Activated gamma-delta T cell treated with Interleukin-2 at 50 U/mL for 16 hours (primary cell): ENCODE measurements around the gene XXYLT1.
A peak's percentile ranks its signal among the peaks of the same experiment; 100 is the strongest.

ENCODE experiments used
- DNase-seq: peaks from one replicate; pipeline ENCODE4 v3.0.0-alpha.2; 2020

XXYLT1 gene

GRCh38 chr3:195266428-195266827, 4.5 kb downstream of the XXYLT1 start:
- DNase-seq = no peak

DNA sequence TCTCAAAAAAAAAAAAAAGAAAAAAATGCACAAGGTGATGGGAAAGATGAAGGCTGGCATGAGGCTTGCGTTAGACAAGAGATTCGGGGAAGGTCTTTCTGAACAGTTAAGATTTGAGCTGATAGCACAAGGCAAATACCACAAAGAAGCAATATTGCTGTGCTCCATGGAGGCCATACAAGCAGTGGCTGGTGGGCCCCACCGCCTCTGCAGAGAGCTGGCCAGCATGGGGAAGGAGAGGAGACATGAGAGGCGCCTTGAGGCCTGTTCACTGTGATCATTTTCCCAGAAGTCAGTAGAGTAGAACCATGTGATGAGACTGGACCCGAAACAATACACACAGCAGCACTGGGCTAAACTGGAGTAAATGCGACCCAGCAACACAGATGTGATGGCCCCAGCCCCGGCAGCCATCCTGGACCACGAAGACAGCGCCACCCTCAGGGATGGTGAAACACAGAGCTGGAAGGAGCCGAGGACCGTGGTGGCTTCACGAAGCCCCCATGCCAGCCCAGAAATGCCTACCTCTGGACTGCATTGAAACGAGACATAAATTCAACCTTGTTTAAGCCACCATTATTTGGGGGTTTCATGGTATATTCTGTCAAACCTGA, 5.5 kb downstream of the XXYLT1 start:
- no peak for DNase-seq

DNA sequence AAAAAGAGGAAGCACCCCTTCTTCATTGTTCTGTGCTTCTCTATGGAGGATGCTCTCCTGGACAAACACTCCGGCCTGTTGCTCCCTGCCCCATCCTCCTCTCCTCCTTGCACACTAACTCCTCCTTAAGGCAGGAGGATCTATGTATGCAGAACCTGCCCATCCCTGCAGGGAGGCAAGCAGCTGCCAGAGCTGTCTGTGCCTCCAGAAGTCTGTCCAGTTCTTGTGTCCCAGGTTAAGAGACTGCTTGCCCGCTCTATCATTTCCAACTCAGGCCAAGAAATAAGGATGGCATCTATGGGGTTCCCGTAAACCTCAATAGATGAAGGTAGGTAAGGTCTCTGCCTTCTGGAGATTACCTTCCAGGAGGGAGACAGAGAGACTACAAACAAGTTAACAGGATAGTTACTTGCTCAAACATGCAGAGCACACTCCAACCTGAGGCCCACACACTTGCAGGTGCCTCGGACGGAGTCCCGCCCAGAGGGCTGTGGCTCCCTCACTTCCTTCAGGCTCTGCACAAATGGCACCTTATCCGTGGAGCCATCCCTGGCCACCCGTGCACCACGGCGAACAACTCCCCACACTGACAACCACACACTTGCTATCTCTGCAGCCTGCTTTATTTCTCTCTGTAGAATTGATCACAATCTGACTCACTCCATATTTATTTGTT, 6.9 kb downstream of the XXYLT1 start:
- no peak for DNase-seq

DNA sequence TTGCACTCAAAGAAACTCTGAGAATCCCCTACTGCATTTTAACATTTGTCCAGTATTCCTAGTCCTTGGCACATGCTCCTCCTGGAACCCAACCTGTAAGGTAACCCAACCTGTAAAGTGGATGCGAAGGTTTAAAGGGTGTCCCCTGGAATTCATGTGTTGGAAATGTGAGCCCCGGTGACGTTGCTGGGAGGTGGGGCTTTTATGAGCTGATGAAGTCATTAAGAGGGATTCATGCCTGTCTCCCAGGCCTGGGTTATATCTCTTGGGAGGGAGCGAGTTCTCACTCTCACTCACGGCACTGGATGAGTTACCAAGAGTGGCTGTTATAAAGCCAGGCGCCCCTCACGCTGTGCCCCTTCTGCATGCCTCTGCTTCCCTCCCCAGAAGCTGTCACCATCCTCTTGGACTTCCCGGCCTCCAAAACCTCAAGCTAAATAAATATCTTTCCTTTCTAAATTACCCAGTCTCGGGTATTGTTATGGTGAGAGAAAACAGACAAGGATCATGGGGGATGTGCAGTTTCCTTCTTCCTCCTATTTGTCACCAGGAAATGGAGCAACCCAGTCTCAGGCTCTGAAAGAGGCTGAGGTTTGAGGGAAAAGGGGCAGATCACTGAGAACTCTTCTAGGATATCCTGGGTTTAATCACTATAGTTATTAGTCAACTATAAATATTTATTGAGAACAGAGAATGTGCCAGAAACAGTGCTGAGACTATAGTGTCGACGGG, 7.6 kb downstream of the XXYLT1 start:
- no peak for DNase-seq

GRCh38 chr3:195261925-195262324, 9.0 kb downstream of the XXYLT1 start:
- DNase-seq = no peak

DNA sequence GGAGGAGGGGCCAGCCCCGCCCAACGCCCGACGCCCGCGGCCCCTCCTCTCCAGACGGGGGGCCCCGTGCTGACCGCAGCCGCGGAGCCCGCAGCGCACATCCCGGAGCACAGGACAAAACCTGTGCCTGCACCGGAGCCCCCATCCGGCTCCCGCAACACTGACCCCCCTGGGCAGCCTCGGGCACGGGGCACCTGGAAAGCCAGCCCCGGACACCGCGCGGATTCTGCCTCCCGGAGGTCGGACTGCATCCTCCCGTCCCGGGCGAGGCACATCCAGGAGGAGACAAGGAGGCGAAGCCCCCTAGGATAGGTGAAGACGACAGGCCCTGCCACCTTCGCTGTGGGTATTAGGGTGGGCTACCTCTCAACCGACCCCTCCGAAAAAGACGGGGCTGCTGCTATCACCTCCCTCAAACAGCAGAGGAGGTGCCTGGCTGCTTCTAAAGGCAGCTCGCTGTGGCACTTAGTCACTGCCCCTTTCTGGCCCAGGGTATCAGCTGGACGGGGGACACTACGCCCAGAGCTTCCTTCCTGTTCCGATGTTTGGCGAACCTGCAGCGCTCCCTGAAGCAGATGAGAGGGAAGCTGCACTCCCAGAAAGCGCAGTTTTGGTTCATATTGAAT, 10.6 kb downstream of the XXYLT1 start:
- peak; percentile 28 for DNase-seq

- DNase-seq = peak; percentile 91
Measured at GRCh38 chr3:195259475-195260279, 11.3 kb downstream of the XXYLT1 start.

DNA sequence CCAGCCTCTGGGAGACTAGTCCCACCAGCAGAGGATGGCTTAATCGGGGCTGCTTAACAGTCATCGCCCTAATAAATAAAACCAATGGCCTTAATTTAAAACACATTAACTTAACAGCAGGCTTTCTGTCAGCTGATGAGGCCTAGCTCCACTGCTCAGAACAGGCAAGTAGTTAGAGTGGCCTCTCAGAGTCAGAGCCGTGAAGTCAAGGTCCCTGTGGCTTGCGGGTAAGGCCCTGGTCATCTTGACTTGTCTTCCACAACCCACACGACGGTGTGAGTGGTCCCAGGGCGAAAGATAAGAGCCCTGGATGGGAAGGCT, 11.8 kb downstream of the XXYLT1 start:
- no peak for DNase-seq

GRCh38 chr3:195258449-195259153, 12.4 kb downstream of the XXYLT1 start:
- DNase-seq = no peak

DNA sequence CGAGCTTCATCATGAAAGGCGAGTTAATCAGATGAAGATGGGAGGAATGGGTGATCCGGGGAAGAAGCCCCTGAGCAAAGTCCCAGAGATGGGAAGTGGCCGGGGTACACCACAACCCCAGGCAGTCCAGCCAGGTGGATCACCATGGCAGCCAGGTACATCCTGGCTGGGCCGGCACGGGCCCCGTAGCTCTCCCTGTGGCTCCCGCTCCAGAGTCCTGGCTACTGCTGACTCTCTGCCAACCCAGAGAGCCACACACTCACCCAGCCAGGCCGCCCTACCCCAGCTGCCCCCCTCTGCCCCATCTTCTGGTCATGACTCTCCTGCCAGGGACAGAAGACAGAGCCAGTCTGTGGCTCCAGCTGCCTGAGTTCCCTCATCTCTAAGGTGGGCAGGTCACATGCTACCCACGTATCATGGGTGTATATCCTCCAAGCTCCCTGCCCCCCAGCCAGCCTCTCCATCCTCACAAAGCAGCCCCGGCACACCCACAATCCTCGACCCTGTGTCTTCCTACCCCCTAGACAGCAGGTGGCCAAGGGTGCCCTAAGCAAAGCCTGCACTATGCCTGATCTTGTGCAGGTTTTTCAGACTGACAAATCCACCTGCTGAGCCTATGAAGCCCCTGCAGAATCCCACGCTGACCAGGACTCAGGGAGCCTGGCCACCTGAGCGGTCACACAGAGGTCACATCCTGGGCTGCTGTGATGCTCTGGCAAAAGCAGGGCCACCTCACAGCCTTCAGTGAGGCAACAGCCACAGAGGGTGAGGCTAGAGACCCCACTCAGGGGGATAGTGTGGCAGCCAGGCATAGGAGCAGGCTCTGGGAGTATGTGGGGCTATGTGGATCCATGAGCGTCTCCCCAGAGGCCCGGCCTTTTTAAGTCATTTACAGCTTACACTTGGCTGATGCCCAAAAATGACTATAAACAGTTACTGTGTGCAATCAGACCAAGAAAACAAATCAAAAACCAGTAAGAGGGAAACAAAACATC, 13.2 kb downstream of the XXYLT1 start:
- DNase-seq = no peak

DNA sequence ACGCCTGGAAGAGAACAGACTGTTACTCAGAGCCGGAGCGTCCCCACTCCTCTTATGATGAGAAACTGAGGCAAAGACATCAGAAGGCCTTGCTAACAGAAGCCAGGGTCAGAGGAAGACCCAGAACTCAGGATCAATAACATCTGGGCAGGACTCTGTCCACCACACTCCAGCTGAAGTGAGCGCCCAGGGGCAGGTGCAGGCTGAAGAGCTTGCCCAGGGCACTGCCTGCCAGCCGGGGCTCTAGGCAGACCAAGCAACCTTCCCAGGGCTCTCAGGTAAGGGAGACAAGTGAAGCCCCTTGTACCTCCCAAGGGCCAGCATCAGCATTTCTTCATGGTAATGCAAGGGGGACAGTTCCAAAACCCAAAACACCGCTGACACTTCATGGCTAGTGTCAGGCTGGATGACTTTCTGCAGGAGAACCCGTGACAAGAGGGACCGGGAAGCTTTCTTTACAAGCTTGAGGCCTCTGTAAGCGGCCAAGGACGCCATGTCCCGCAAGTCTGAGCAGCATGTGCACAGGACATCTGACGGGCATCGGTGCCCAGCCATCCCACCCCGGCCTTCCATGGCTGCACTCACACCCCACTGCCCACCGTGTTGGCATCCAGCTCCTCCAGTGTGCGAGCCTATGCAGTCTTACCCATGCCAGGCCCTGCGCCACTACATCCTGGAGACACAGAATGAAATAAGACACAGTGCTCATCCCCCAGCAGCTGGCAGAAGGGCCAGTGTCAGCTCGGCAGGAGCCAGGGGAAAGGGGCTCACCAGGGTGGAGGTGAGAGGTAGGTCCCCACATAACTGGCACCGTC, 14.1 kb downstream of the XXYLT1 start:
- DNase-seq = no peak

- DNase-seq = no peak
Measured at GRCh38 chr3:195255571-195256501, 15.1 kb downstream of the XXYLT1 start.

- no peak for DNase-seq
Measured at GRCh38 chr3:195255176-195255500, 15.8 kb downstream of the XXYLT1 start.

DNA sequence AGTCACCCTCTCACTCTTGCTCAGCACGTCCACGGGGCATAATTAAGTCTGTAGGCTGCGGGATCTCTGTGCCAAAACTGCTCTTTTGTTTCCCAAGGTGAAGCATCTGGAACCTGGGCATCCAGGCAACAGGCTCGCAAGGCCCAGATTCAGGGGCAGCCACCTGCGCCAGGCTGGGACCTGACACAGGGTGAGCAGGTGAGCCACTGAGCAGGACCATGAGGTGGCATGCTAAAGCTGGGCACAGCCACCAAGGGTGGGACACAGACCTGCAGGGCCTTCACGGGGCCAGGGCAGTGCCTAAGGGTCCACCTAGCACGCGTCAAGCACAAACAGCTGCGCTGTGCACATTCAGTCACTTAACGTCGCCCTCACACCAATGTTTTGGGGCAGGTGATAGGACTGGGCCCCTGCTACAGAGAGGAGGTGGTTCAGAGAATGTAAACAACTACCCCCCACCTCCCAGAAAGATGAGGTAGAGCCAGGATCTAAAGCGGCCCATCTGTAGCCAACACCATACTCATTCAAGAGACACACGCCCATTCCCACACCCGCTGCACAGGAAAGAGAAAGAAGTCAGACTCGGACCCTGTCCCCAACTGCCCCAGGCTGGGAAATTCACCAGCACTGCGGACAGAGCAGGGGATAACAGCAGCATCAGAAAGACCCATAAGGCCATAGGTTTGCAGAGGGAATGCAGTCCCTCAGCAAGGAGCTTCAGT, 16.3 kb downstream of the XXYLT1 start:
- no peak for DNase-seq

DNA sequence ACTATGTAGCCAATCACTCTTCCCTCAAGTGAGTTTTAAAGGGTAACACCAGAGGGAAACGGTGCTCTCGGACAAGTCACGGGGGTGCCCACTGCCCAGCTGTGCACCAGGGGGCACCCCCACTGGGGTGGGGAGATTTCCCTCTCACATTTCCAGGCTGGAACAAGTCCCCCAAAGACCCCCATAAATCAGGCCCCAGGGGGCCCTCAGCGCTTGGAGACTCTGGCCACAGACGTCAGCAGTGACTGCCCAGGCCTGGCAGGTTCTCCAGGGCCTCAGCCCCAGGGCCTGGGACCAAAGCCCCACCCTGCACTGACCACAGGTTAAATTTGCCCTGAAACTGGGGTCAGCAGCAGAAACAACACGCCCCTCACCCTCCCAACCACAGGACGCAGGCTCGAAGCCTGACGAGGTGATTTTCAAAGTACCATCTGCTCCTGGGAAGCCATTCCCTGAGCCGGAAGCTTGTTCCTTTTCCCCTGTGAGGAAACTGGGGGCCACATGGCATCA, 17.0 kb downstream of the XXYLT1 start:
- no peak for DNase-seq

DNA sequence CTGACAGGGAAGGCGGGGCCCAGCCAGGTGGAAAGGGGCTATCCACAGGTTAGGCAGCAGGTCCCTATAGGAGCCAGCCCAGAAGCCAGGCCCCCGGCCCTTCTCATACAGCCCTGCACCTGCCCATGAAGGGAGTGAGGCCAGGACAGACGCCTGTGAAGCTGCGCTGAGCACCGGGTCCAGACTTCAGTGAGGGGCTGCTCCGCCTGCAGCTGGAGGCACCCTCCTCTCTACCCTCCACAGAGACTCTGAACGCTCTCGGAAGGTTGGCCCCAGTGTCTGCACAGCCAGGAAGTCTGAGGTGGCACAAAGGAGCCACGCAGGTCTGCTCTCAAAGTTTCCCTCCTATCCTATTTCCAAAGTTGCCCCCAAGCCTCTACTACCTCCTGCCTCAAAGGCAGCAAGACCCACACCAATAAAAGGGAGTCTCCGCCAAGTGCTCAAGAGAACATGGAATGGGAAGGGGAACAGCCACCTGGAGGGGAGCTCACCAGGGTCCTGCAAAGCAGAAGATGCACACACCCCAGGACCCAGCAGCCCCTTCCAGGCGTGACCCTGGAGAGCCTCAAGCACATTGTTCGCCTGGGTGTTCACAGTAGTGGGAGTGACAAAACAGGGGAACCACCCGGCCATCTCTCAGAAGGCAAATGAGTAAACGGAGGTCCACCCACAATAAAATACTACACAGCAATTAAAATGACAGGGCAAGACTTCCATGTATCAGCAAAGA, 19.5 kb downstream of the XXYLT1 start:
- no peak for DNase-seq

DNA sequence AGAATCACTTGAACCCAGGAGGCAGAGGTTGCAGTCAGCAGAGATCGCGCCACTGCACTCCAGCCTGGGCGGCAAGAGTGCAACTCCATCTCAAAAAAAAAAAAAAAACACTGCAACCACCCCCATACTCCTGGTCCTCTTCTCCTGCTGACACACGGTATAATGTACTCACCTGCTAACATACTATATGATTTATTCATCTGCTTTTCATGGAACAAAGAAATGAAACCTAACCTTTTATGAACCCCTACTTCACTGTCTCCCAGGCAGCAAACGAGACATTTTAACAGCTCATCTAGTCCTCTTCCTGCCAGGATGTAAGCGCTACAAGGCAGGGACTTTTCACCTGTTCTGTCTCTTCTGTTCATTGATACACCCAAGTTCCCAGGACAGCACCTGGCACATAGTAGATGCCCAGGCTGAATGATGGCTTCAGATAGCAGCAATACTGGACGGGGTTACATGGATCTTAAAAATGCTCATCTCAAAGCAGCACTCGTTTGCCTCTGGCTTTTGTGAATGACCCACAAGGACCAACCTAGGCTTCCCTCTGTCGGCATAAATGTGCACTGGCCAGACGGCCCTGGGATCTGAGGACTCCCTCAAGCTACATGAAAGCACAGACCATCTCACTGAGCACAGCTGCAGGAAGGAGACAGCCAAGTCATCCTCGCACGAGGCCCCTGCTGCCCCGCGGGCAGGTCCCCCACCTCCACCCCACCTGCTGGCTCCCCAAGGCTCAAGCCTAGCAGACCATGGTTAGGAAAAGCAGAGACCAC, 20.3 kb downstream of the XXYLT1 start:
- DNase-seq = no peak
